CMK (cell line): ENCODE measurements around the gene CHM.

ENCODE experiments used
- DNase-seq: peaks from one replicate; pipeline ENCODE4 v3.0.0-alpha.2; 2010; ENCODE audit warnings: low read depth

Gene CHM

DNA sequence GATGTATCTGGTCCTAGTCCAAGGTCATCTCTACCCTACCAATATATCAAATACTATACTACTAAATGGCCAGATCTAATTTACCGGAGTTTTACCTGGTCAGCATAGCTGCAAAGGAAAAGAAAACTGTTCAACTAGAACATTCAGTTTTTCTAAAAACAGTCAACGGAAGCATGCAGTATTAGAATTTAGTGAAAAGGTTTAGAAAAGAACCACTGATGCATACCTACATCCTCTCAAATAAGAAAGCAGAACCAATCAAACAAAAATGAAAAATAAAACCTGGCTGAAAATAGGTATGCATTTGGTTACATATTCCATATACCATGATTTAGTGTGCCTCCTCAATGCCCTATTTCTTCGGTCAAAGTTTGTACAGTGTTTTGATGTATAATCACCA is 140.0 kb downstream of the CHM start:
- DNase-seq: no peak

- no peak for DNase-seq
Observed at GRCh38 chrX:85906399-85906798, 141.0 kb downstream of the CHM start.

GRCh38 chrX:85905851-85906250 is 141.5 kb downstream of the CHM start:
- no peak for DNase-seq

DNA sequence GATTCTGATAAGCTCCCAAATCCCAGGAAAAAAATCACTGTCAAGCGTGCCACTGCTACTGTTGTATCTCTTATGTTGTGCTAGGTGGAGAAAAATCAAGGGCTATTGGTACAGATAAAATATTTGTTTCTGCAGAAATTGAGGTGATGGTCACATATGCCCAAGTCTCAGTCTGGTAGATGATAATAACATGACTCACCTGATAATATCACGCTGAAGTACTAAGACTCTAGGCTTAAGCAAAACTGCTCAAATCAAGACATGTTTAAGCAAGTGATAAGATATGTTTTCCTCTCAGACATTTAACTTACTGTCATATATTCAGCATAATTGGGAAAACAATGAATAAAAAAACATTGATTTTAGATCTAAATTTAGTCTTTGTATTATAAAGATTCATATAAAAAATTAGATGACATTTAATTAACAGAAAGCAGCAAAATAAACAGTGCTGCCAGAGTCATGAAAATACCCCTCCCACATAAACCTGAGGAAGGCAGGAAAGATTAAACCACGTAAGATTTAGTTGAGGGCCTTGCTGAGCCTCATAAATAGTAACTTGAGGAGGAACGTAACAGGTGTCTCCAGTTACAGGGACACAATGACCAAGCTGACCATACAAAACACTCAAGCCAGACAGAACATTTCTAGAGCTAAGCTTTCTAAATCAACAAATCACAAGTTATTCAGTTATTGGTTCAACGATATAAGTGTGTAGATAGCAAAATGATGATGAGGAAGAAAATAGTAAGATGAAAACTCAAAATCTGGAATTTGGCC is 143.5 kb downstream of the CHM start:
- no peak for DNase-seq

DNA sequence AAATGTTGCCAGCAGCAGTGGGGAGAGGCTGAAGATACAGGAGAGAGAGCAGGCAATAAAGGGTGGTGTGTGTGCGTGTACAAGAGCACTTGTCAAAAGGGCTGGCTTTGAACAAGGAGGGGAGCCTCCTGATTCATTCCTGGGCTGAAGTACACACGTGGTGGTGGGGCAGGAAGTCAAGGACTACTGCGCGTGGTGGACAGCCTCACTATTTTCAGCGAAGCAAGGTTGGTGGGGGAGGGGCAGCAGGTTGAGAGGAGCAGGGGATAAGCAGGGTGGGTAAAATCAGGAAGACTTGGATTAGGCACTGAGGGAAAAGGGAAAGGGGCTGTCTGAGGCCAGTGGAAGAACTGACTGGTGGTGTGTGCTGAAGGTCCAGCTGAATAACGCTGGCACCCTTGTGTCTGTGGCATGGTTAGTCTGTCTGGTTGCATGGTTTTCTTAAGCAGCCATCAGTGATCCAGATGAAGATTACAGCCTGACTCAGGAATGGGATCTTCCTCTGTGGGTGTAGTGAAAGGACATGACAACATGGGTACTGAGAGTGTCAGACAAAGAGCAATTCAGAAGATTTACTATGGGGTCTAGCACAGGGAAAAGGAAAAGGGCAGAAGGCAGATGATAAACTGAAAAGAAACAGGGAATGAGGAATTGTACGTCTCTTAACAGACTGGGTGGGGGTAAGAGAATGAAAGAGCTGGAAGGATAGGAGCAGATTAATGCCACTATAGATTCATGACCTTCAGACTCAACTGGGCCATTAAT is 149.8 kb downstream of the CHM start:
- no peak for DNase-seq

- no peak for DNase-seq
Observed at GRCh38 chrX:85882601-85883000, 164.8 kb downstream of the CHM start.

- DNase-seq: no peak
Observed at GRCh38 chrX:85870585-85870984, 176.8 kb downstream of the CHM start.

- DNase-seq: no peak
Observed at GRCh38 chrX:85865324-85865723, 182.0 kb downstream of the CHM start.

- DNase-seq: no peak
Observed at GRCh38 chrX:85859426-85859825, 187.9 kb downstream of the CHM start.

DNA sequence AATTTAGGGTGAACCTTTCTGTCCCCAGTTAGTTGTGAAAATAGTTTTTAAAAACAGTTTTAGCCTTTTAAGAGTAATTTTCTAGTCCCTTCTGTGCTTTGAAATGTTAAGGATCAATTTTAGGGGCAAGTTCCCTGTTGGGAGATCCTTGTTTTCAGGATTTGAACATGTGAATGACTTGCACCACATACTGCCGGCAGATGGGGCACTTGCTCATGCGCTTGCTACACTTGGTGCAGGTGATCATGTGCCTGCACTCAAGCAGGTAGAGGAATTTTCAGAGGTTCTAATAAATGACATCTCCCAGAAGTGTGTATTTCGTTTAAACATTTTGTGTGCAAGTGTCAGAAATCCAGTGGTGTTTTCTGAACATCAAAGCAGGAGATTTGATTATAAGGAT is 195.9 kb downstream of the CHM start:
- DNase-seq: no peak

- no peak for DNase-seq
Observed at GRCh38 chrX:85836868-85837267, 210.5 kb downstream of the CHM start.

DNA sequence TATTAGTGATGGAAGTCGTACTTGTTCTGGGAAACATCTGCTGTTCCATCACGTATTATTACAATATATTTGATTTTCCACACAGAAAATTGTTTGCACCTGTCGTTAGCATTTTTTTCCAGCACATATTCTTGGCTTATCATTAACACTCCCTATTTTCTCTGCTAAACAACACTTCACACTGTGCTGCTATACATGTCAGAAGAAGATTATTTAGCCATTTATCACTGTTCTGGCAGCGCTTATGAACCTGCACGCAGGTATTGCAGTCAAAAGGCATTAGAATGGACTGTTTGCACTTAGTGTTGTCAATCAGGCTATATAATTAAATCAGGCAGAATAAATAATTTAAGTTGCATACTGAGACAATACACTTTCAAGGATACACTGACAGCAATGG is 218.6 kb downstream of the CHM start:
- no peak for DNase-seq

- DNase-seq: no peak
Observed at GRCh38 chrX:85815203-85815751, 232.1 kb downstream of the CHM start.
